NCI-H1417 (cell line): Measurements from ENCODE around the gene PSORS1C2.

ENCODE experiments used
- DNase-seq, 3 experiments: peaks; one replicate each; lab custom pipeline; 2025; lab: John Stamatoyannopoulos, UW

The PSORS1C2 gene

DNA sequence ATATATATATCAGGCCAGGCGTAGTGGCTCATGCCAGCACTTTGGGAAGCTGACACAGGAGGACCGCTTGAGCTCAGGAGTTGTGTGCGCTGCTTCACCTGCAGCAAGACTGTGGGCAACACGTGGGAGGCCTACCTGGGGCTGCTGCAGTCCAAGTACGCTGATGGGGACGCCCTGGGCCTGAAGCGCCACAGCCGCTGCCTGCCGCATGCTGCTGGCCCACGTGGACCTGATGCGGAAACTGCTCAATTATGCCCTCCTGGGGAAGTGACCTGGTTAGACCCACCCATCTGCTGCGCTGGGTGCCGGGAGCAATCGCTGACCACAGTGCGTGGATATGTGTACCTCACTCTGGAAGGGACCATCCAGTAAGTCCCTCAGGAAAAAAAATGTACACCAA lies 1.8 kb upstream of the PSORS1C2 start:
- no peak for DNase-seq

DNA sequence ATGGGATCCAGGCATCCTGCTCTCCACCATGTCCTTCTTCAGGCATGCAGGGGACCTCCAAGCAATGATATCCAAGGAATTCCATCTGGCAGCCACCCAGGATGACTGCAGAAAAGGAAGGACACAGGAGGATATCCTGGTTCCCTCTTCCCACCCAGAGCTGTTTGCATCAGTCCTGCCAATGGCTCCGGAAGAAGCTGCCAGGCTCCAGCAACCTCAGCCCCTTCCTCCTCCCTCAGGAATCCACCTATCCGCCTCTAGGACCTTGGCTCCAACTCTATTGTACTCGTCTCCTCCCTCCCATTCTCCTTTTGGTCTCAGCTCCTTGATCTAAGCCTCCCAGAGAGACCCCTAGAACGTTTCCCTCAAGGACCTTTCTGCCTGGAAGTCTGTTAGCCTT lies 733 bp upstream of the PSORS1C2 start:
- no peak for DNase-seq

- DNase-seq = no peak
These were observed 3.2 kb downstream of the PSORS1C2 start for GRCh38 chr6:31135710-31136109.

DNA sequence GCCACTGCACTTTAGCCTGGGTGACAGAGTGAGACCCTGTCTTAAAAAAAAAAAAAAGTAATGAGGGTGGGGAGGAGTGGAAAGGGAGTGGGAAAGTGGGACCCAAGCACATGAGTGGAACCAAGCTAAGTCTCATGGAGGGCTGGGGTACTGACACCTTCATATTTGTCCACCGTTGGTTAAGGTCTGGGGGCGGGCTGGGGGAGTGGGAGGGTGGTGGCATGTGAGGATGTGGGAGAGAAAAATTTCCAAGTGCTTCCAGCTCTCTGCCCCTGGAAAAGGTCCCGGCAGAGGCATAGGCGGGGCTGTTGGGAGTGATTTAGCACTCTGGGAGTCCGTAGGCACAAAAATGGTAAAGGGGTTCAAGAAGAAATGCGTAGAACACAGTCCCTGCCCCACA lies 6.1 kb downstream of the PSORS1C2 start:
- no peak for DNase-seq

DNA sequence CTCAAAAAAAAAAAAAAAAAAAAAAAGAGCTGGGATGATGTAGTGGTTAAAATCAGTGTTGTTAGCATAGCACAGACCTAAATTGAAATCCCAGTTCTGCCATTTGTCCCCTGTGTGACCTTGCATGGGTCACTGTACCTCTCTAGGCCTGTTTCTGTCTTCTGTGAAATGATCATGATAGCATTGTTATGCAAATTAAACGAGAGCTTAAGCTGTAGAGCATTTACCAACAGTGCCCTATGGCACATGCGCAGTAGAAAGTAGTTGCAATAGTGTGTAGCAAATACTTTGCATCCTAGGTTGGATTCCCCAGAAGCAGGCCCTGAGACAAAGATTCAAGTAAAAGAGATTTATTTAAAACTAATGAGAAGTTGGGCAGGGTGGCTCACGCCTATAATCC lies 7.3 kb downstream of the PSORS1C2 start:
- DNase-seq = no peak

DNA sequence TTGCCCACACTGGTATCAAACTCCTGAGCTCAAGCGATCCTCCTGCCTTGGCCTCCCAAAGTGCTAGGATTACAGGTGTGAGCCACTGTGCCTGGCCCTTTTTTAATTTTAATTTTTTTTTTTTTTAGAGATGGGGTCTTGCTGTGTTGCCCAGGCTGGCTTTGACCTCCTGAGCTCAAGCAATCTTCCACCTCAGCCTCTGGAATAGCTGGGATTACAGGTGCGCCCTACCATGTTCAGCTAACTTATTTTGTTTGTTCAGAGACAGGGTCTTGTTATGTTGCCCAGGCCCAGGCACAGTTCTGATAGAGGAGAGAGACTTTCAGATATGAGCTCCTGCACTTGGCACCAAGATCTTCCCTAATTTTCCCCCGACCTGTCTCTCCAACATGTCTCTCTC lies 8.1 kb downstream of the PSORS1C2 start:
- DNase-seq = no peak

DNA sequence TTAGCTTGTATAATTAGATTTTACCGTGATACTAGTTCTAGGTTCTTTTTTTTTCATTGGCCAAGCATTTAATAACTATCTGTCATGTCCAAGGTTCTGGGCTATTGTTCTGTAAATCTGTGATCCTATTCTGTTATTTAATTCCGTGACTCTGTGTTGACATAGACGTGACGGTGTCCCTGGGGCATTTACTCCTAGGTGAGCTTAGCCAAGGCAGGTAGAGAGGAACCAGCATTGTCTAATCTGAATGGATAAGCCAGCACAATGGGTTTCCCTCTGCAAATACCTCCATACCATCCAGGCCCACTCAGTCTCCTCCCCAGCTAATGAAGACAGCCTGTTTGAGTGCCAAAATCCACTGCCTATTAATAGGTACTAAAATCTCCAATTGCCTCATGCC lies 9.7 kb downstream of the PSORS1C2 start:
- peak in 1 of 3 experiments; percentile 34 for DNase-seq

DNA sequence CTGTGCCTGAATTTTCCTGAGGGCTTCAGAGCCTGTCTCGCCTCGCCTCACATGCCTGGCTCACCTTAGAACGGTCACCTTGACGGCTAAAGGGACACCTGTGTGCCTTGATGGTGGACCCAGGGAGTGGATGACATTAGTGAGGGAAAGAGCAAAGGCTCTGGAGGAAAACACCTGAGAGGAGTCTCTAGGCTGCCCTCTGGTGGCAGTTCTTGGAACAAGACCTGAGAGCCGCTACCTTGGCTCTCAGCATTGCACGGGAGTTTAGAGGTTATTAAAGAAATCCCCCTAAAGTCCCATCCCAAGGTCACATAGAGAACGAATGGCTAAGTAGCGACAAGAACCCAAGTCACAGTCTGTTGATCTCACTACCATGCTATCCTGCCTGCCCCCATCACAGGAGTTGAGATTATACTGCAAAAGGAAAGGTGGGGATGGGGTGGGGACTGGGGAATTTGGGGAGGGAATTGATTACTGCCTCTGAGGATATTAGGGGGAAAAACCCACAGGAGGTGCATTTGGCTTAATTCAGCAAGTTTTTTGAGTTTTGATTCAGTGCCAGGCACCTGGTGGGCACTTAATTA lies 10.7 kb downstream of the PSORS1C2 start:
- peak; percentile 38 to 70 (median 50) for DNase-seq

- DNase-seq = no peak
These were observed 12.3 kb downstream of the PSORS1C2 start for GRCh38 chr6:31126396-31127175.

- DNase-seq = no peak
These were observed 13.1 kb downstream of the PSORS1C2 start for GRCh38 chr6:31125586-31126363.

DNA sequence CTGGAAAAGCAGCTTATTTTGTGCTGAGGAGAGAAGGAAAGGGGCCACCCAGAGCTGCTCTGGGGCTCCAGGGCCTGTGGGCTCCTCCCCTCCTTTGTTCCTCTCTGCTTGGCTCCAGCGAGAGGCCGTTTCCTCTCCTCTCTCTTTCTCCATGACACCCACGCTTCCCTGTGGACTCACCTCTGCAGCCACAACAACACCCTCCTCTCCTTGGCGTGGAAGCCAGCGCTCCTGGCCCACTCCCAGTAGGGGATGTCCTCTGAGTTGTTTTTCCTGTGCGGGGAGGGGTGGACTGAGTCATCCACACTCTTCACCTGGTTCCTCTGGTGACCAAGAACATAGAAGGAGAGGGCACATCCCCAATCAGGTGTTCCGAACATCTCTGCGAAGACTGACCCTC lies 13.7 kb downstream of the PSORS1C2 start:
- DNase-seq = peak in 2 of 3 experiments; percentile 14 to 29

DNA sequence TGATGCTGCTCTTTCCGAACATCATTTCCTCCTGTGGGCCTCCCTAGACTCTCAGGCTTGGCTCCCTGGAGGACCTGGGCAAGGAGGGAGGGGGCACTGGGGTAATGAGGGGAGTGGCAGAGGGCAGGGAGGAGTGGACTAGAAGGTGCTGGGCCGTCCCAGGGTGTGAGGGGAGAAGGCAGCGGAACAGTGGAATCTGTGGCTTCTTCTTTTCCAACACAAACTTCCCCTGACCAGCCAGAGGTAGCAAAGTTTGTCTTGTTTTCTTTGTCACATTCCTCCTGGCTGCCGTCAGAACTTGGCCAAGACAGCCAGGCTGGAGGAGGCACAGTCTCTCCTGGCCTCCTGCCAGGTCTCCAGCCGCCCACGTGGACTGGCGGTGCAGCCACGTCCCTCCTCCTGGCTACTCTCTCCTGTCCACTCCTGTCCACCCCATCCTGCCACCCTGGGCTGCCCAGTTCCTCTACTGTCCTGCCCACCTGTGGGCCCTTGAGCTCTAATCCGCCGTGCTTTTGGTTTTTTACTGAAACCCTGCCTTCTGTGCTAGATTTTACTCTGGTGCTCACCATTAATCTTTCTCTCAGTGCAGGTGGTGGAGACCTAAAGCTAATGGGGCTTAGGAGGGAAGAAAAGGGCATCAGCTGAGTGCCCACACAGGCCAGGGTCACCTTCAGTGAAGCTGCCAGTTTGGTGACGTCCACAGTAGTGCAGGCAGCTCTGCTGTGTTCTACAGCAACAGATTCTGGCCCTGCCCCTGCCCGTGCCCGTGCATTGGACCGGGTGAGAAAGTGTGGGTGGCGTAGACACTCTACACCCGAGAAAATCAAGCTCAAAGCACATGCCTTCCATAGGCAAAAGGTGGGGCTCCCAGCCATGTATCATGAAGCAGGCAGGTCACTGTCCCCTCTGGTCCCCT lies 15.8 kb downstream of the PSORS1C2 start:
- DNase-seq = no peak

GRCh38 chr6:31121131-31121790 lies 17.6 kb downstream of the PSORS1C2 start:
- DNase-seq = no peak

GRCh38 chr6:31120151-31120915 lies 18.5 kb downstream of the PSORS1C2 start, which contains the start of gene CDSN:
Gene CDSN (minus strand): TSS chr6:31120446. CDS start chr6:31120419, 27 bp downstream.
- DNase-seq = no peak

- DNase-seq = no peak
These were observed 20.7 kb downstream of the PSORS1C2 start for GRCh38 chr6:31118178-31118577.

DNA sequence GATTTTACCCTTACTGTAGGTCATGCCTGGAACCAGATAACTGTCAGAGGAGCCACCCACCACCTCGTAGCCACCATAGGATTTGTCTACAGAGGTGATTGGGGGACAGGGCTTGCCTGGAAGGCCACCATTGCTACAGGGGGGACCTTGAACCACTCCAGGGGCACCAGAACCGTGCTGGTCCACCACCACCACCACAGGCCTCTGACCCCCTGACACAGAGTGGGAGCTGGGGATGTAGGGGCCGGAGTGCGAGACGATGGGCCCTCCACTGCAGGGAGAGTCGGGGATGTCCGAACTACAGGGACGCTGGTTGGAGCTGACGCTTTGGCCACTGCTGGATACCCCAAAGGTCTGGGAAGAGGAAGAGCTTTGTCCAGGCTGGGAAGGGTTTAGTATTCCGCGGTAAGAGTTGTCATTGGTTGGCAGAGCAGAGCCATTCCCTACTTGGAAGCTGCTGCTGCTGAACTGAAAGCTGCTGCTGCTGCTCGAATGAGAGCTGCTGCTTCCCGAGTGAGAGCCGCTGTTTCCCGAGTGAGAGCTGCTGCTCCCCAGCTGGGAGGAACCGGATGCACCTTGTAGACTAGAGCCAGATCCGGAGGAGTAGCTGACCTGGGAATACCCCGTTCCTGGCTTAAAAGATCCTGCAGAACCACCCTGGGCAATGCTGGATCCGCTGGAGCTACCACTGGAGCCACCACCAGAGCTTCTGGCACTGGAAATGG lies 22.0 kb downstream of the PSORS1C2 start:
- no peak for DNase-seq

DNA sequence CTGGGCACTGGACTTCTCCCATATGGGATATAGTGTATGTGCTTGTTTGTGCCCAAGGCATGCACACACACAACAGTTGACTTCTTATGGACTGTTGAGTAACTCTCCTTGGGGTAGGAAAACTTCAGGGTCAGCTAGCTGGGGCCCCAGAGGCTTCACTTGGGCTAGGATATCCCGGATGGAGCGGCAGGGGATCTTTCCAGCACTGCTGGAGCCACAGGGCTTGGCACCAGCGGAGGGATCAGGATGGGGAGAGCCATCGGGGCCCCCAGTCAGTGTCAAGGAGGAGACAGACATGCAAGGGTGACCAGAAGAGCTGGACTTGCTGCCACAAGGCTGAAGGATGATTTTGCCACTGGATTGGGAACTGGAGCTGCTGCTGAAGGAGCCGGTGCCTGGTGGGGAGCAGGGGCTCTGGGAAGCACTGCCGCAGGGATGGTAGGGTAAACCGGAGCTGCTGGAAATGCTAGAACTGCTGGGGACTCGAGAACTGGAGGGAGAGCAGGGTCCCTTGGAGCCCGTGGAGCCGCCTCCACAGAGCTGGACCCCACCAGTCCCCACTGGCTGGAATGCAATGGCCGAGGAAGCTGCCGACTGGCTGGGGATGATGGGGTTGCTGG lies 22.8 kb downstream of the PSORS1C2 start:
- DNase-seq = no peak

DNA sequence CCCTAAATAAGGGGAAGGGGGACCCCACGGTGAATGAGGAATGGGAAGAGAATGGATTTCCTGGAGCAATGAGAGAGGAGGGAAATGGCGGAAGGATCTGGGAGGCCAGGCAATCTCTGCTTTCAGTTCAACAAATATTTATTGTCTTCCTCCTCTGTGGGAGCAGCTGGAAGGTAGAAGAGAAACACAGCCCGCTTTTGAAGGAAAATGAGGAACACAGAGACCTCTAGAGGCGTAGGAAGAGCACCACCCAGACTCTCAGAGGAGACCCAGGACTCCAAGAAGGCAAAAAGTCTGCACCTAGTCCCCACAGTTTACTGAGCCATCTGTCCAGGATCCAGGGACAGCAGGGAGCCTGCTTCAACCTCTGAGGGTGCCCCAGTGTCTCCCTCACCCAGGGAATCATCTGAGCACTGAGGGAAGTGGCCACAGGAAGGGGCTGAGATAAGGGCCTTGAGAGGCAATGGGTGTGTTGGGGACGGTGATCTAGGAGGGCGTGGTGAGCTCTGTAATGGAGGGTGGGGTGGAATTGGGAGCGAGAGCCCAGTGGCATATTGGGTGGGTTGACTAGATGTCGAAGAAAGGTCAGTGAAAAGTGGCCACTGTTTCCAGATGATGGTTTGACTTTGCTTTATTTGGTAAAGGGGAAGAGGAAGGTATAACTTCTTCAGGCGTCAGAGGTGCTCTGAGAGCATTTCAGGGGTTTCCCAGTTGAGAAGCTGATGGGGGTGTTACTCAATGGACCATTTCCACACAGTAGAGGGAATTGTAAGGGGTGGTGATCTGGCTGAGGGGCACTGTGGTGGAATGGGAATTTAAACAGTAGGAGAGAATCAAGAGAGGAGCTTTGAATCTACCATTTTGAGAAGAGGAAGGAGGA lies 23.7 kb downstream of the PSORS1C2 start:
- no peak for DNase-seq
